Parathyroid adenoma (tissue), 2 donors: ENCODE data around the gene NECAP2.
"Not testable (repeated sequence)": the region's sequence is repeated elsewhere in the genome, so short reads cannot be mapped to it uniquely, and the experiment has no call there.

ENCODE experiments used
- H2AFZ ChIP-seq: fragments of 300-600 bp; sonication (generic); one replicate; pipeline ENCODE4 v1.7.0; 2017; ENCODE audit warnings: antibody characterized with exemption, mild to moderate bottlenecking
- H3K27ac ChIP-seq: fragments of 300-600 bp; sonication (generic); one replicate; pipeline ENCODE4 v1.7.0; 2017
- H3K27me3 ChIP-seq: fragments of 300-600 bp; sonication (generic); one replicate; pipeline ENCODE4 v1.7.0; 2017; ENCODE audit warnings: low read length; ENCODE audit not compliant: control insufficient read depth, insufficient read depth
- H3K36me3 ChIP-seq: fragments of 300-600 bp; sonication (generic); one replicate; pipeline ENCODE4 v1.7.0; 2017; ENCODE audit warnings: low read length; ENCODE audit not compliant: control insufficient read depth, insufficient read depth
- H3K4me1 ChIP-seq: fragments of 300-600 bp; sonication (generic); one replicate; pipeline ENCODE4 v1.7.0; 2017; ENCODE audit warnings: control low read depth
- H3K4me2 ChIP-seq: fragments of 300-600 bp; sonication (generic); one replicate; pipeline ENCODE4 v1.7.0; 2017; ENCODE audit warnings: low read length
- H3K4me3 ChIP-seq: fragments of 300-600 bp; sonication (generic); one replicate; pipeline ENCODE4 v1.7.0; 2017; ENCODE audit warnings: low read depth, low read length
- H3K79me2 ChIP-seq: fragments of 300-600 bp; sonication (generic); one replicate; pipeline ENCODE4 v1.7.0; 2017; ENCODE audit warnings: control low read depth
- H3K9ac ChIP-seq: fragments of 300-600 bp; sonication (generic); one replicate; pipeline ENCODE4 v1.7.0; 2017; ENCODE audit warnings: mild to moderate bottlenecking
- H3K9me3 ChIP-seq: fragments of 300-600 bp; sonication (generic); one replicate; pipeline ENCODE4 v1.7.0; 2017; ENCODE audit warnings: low read length; ENCODE audit not compliant: control insufficient read depth
- CTCF ChIP-seq: fragments of 300-600 bp; sonication (generic); IDR thresholded peaks from one replicate; pipeline ENCODE4 v1.7.0; 2017; ENCODE audit warnings: antibody characterized with exemption, mild to moderate bottlenecking
- donor health status: primary hyperparathyroidism.

Gene NECAP2

GRCh38 chr1:16474166-16474800, 33.8 kb downstream of the NECAP2 start:
- Histone ChIP-seq H3K4me3 (no peak overlapping the region), H3K27me3 (no peaks in the 10 kb centered on the region), H3K27ac (no peak overlapping the region), H3K4me2 (no peak overlapping the region), H3K79me2 (no peaks in the 10 kb centered on the region), H3K9ac (no peak overlapping the region), H2AFZ (no peak overlapping the region), H3K9me3 (no peaks in the 10 kb centered on the region), H3K36me3 (no peaks in the 10 kb centered on the region), H3K4me1 (no peaks in the 10 kb centered on the region)
- TF ChIP-seq CTCF, result no peak

GRCh38 chr1:16474891-16475290, 34.4 kb downstream of the NECAP2 start:
- H3K27ac ChIP-seq, H3K4me1 ChIP-seq, H3K4me2 ChIP-seq, H3K27me3 ChIP-seq, H3K4me3 ChIP-seq, H2AFZ ChIP-seq, H3K36me3 ChIP-seq, H3K9me3 ChIP-seq, H3K79me2 ChIP-seq, H3K9ac ChIP-seq: not testable (repeated sequence)

- not testable (repeated sequence) for H3K36me3 ChIP-seq, H3K4me1 ChIP-seq, H3K9me3 ChIP-seq
Observed at GRCh38 chr1:16475771-16476770, 35.5 kb downstream of the NECAP2 start.

GRCh38 chr1:16478091-16478490, 37.6 kb downstream of the NECAP2 start:
- TF ChIP-seq CTCF, result no peak
- Histone ChIP-seq H3K9me3 (no peaks in the 10 kb centered on the region), H3K36me3 (no peaks in the 10 kb centered on the region), H3K9ac (no peak overlapping the region), H3K27me3 (no peaks in the 10 kb centered on the region), H3K4me2 (no peak overlapping the region), H3K27ac (no peak overlapping the region), H3K4me1 (no peaks in the 10 kb centered on the region), H2AFZ (no peak overlapping the region), H3K4me3 (no peak overlapping the region), H3K79me2 (no peaks in the 10 kb centered on the region)

More at GRCh38 chr1:16475771-16476770, 35.5 kb downstream of the NECAP2 start:
- not testable (repeated sequence) for H3K4me2 ChIP-seq, H3K79me2 ChIP-seq, H3K4me3 ChIP-seq, H2AFZ ChIP-seq, H3K9ac ChIP-seq, H3K27me3 ChIP-seq, H3K27ac ChIP-seq

- not testable (repeated sequence) for H3K36me3 ChIP-seq, H2AFZ ChIP-seq
Observed at GRCh38 chr1:16483146-16483545, 42.6 kb downstream of the NECAP2 start.

GRCh38 chr1:16483639-16484500, 43.3 kb downstream of the NECAP2 start:
- H3K27ac ChIP-seq, H2AFZ ChIP-seq, H3K79me2 ChIP-seq, H3K4me3 ChIP-seq, H3K36me3 ChIP-seq, H3K9ac ChIP-seq, H3K4me1 ChIP-seq, H3K9me3 ChIP-seq, H3K27me3 ChIP-seq, H3K4me2 ChIP-seq: not testable (repeated sequence)

More at GRCh38 chr1:16483146-16483545, 42.6 kb downstream of the NECAP2 start:
- not testable (repeated sequence) for H3K4me2 ChIP-seq, H3K9me3 ChIP-seq, H3K27me3 ChIP-seq, H3K4me3 ChIP-seq, H3K4me1 ChIP-seq, H3K27ac ChIP-seq, H3K9ac ChIP-seq, H3K79me2 ChIP-seq
